ENCODE results near the gene FCRLB. TPM values are rescaled to one million over a fixed set of nuclear protein-coding genes. Genes with fewer than 3 reads are reported as not detected.

Gene FCRLB
- total and polyA plus RNA-seq, 2 donors from 2014 or later: 2.3 to 2.8 TPM

GRCh38 chr1:161725908-161726472 is 4.6 kb downstream of the FCRLB start:
- no peaks in the 10 kb centered on the region for H3K36me3 ChIP-seq (ENCODE audit: control insufficient read depth in 2 of 3, insufficient read depth in 3 of 3, low read length in 3 of 3)
- intact Hi-C loops (cut with DNase I): no loop called here
- peak overlapping the region; percentile 71 to 86 (median 78) for H3K4me3 ChIP-seq (ENCODE audit: low read length in 3 of 3)
- FAIRE-seq: no peak
- DNase-seq: peak; percentile 68 to 81 (median 78)
- peak; percentile 21 for TF ChIP-seq CTCF (IDR thresholded peaks at IDR 0.05; ENCODE audit: borderline replicate concordance, extremely low read depth, insufficient read depth)
- H3K27ac ChIP-seq (ENCODE audit: low read depth in 2 of 2, low read length in 2 of 2): peak overlapping the region; percentile 70 to 90
- no peaks in the 10 kb centered on the region for H3K9me3 ChIP-seq (ENCODE audit: control insufficient read depth in 2 of 3, insufficient read depth in 1 of 3, low read length in 3 of 3)
- peak overlapping the region; percentile 52 to 84 (median 79) for H3K9ac ChIP-seq (ENCODE audit: low read length in 3 of 3)
- no peaks in the 10 kb centered on the region for H3K27me3 ChIP-seq (ENCODE audit: control insufficient read depth, insufficient read depth, low read length)
- H3K4me1 ChIP-seq (ENCODE audit: control insufficient read depth in 2 of 3, insufficient read depth in 2 of 3, low read depth in 1 of 3, low read length in 3 of 3): peaks cover 0 to 5% (median 0%) of the 10 kb centered on the region in 3 donors

DNA sequence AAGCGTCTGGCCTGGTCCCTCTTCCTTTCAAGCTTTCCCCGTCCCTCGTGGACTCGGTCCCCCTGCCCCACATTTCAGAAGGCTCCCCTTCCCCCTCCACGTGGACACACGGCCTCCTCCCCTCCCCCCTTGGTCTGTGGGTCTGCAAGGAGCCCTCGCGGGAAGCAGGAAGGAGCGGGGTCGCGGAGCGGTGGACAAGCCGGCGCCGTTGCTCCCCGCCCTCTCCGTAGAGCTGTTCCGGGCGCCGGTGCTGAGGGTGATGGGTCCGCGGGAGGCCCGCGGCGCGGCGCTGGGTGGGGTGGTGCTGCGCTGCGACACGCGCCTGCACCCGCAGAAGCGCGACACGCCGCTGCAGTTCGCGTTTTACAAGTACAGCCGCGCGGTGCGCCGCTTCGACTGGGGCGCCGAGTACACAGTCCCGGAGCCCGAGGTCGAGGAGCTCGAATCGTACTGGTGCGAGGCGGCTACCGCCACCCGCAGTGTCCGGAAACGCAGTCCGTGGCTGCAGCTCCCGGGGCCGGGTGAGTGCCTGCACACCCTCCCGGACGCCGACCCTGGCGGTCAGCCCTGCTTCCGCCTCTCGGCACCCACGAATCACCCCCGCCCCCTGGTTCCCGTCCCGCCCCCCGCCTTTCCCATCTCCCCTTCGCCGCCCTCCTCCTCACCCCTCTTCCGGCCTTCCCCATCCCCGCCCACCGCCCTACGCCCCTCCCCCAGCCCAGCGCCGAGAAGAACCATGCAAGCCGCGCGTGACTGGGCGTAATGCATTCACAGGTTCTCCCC is 5.3 kb downstream of the FCRLB start:
- Histone ChIP-seq H3K4me3 (ENCODE audit: low read length in 3 of 3) (peak overlapping the region; percentile 71 to 86 (median 79)), H3K27ac (ENCODE audit: low read depth in 2 of 2, low read length in 2 of 2) (peak overlapping the region; percentile 85 to 91), H3K27me3 (ENCODE audit: control insufficient read depth, insufficient read depth, low read length) (no peaks in the 10 kb centered on the region), H3K36me3 (ENCODE audit: control insufficient read depth in 2 of 3, insufficient read depth in 3 of 3, low read length in 3 of 3) (no peaks in the 10 kb centered on the region), H3K9me3 (ENCODE audit: control insufficient read depth in 2 of 3, insufficient read depth in 1 of 3, low read length in 3 of 3) (no peaks in the 10 kb centered on the region), H3K9ac (ENCODE audit: low read length in 3 of 3) (peak overlapping the region; percentile 52 to 84 (median 84)), H3K4me1 (ENCODE audit: control insufficient read depth in 2 of 3, insufficient read depth in 2 of 3, low read depth in 1 of 3, low read length in 3 of 3) (peaks cover 0 to 5% (median 0%) of the 10 kb centered on the region in 3 donors)
- intact Hi-C loops (cut with DNase I): no loop called here
- no peak for TF ChIP-seq CTCF (IDR thresholded peaks at IDR 0.05; ENCODE audit: borderline replicate concordance, extremely low read depth, insufficient read depth)
- no peak for FAIRE-seq
- DNase-seq: peak; percentile 94 to 96 (median 96)

GRCh38 chr1:161727256-161727924 is 6.0 kb downstream of the FCRLB start:
- no peaks in the 10 kb centered on the region for H3K9me3 ChIP-seq (ENCODE audit: control insufficient read depth in 2 of 3, insufficient read depth in 1 of 3, low read length in 3 of 3)
- peaks cover 0 to 5% (median 0%) of the 10 kb centered on the region in 3 donors for H3K4me1 ChIP-seq (ENCODE audit: control insufficient read depth in 2 of 3, insufficient read depth in 2 of 3, low read depth in 1 of 3, low read length in 3 of 3)
- H3K4me3 ChIP-seq (ENCODE audit: low read length in 3 of 3): peak overlapping the region; percentile 47 to 79 (median 63)
- H3K36me3 ChIP-seq (ENCODE audit: control insufficient read depth in 2 of 3, insufficient read depth in 3 of 3, low read length in 3 of 3): no peaks in the 10 kb centered on the region
- peak overlapping the region; percentile 85 to 91 for H3K27ac ChIP-seq (ENCODE audit: low read depth in 2 of 2, low read length in 2 of 2)
- H3K9ac ChIP-seq (ENCODE audit: low read length in 3 of 3): peak overlapping the region; percentile 19 to 84 (median 54)
- no peak for FAIRE-seq
- peak in 1 of 5 donors; percentile 56 for DNase-seq
- no peaks in the 10 kb centered on the region for H3K27me3 ChIP-seq (ENCODE audit: control insufficient read depth, insufficient read depth, low read length)
- intact Hi-C loops (cut with DNase I): no loop called here
- no peak for TF ChIP-seq CTCF (IDR thresholded peaks at IDR 0.05; ENCODE audit: borderline replicate concordance, extremely low read depth, insufficient read depth)

Data from kidney (tissue), 14 donors.